ENCODE measurements around the gene LFNG. TPM values are rescaled to one million over a fixed set of nuclear protein-coding genes. Genes with fewer than 3 reads are reported as not detected.
A peak's percentile ranks its signal among the peaks of the same experiment; 100 is the strongest.

Gene LFNG
- polyA plus RNA-seq, 2 of the 4 experiments (the other 2 are of a cell fraction): 2.3 to 7.3 TPM

GRCh38 chr7:2493205-2494164 lies 26.1 kb upstream of the LFNG start:
- ATAC-seq (peak in 1 of 2 experiments; percentile 11; a peak in 2 of 6 replicates), DNase-seq (ENCODE audit: low read depth in 1 of 2, low spot score in 1 of 2) (no peak), FAIRE-seq (no peak)
- WGBS (ENCODE audit: missing lambda C conversion rate): 40% methylated on average over 6 of the region's 11 CpGs
- Histone ChIP-seq H3K4me3 (no peak overlapping the region), H3K9me3 (no peaks in the 10 kb centered on the region), H3K4me1 (no peaks in the 10 kb centered on the region), H3K4me2 (no peak overlapping the region), H3K27ac (no peak overlapping the region; a peak in 1 of 6 replicates)
- CTCF ChIA-PET: interaction anchor here (0.9 to 2.5 kb wide), 3 partner anchors 25 to 187 kb away, joined by 4 to 6 read pairs (median 4); no protein-coding TSS in a partner anchor
- POLR2A ChIA-PET: no interaction called here
- TF ChIP-seq MAZ (IDR thresholded peaks at IDR 0.05; ENCODE audit: borderline replicate concordance, low read depth, low read length) (no peak), TP53 (CRISPR knock-in tag; IDR thresholded peaks at IDR 0.05) (no peak), HOXA7 (CRISPR knock-in tag; IDR thresholded peaks at IDR 0.05) (no peak), ZFP36 (IDR thresholded peaks at IDR 0.05; ENCODE audit: borderline replicate concordance, partially characterized antibody) (no peak), RCOR1 (IDR thresholded peaks at IDR 0.05; ENCODE audit: low read depth, low read length) (no peak), MAX (IDR thresholded peaks at IDR 0.05) (no peak), JUNB (IDR thresholded peaks at IDR 0.05) (no peak), EHMT2 (IDR thresholded peaks at IDR 0.05; ENCODE audit: low read depth) (no peak)
- TF ChIP-seq, protein P1, sequence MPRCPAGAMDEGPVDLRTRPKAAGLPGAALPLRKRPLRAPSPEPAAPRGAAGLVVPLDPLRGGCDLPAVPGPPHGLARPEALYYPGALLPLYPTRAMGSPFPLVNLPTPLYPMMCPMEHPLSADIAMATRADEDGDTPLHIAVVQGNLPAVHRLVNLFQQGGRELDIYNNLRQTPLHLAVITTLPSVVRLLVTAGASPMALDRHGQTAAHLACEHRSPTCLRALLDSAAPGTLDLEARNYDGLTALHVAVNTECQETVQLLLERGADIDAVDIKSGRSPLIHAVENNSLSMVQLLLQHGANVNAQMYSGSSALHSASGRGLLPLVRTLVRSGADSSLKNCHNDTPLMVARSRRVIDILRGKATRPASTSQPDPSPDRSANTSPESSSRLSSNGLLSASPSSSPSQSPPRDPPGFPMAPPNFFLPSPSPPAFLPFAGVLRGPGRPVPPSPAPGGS (IDR thresholded peaks at IDR 0.05): no peak

DNA sequence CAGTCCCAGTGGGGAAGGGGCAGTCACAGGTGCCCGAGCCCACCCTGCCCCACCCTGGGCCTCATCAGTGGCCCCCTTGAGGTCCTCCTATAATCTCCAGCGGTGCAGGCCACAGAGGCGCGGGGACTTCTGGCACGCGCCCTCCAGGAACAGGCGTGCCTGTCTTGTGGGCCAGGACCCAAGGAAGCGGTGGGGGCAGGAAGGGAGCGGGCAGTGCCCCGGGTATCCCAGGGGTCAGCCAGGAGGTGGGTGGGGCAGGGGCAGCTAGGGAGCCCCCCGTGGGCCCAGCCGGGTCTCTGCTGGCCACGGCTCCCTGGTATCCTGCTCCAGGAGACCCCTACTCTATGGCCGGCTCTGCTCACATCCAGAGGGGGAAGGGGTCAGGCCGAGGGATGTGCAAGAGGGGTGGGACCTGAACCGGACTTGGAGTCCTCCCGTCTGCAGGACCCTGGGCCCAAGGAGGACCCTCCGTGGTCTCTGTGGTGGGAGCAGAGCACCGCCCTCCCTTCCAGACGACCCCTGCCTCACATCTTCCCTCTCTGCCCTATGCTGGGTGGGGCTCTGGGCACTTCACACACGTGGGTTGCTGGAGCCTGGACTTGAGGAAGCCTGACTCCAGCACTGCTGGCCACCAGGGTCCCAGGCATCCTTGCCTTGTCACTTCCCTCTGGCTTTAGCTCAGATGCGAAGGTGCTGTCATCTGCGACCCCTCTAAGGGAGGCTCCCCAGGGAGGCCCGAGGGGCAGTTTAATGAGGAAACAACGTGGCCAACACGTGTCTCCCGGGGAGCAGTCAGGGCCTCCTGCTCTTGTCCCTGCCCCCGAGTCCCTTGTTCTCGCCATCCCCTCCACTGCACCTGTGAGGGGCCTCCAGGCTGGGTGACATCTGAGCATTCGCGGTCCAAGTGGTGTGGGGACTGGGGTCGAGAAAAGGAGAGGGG lies 25.1 kb upstream of the LFNG start:
- Histone ChIP-seq H3K4me1 (no peaks in the 10 kb centered on the region), H3K4me2 (no peak overlapping the region), H3K9me3 (no peaks in the 10 kb centered on the region), H3K4me3 (no peak overlapping the region), H3K27ac (no peak overlapping the region)
- no peak for FAIRE-seq
- TF ChIP-seq MYC (IDR thresholded peaks at IDR 0.05; ENCODE audit: borderline replicate concordance, low read length) (no peak), HOXB5 (CRISPR knock-in tag; IDR thresholded peaks at IDR 0.05) (no peak), FOXS1 (CRISPR knock-in tag; IDR thresholded peaks at IDR 0.05) (no peak), MAX (IDR thresholded peaks at IDR 0.05) (no peak)
- no peak for DNase-seq (ENCODE audit: low read depth in 1 of 2, low spot score in 1 of 2)
- CTCF ChIA-PET: interaction anchor here (1.4 to 2.5 kb wide), 2 partner anchors 15 to 186 kb away, joined by 4 to 6 read pairs; no protein-coding TSS in a partner anchor
- POLR2A ChIA-PET: no interaction called here
- ATAC-seq: no peak
- WGBS (ENCODE audit: missing lambda C conversion rate): 72% methylated on average over 24 of the region's 32 CpGs

GRCh38 chr7:2495418-2496299 lies 23.9 kb upstream of the LFNG start:
- no peak overlapping the region for H3K4me3 ChIP-seq
- CTCF ChIA-PET: interaction anchor here (1.4 to 2.5 kb wide), 2 partner anchors 14 to 185 kb away, joined by 4 to 6 read pairs; no protein-coding TSS in a partner anchor
- WGBS (ENCODE audit: missing lambda C conversion rate): 76% methylated on average over 11 of the region's 25 CpGs
- H3K27ac ChIP-seq: no peak overlapping the region
- no peak for ATAC-seq
- H3K9me3 ChIP-seq: no peaks in the 10 kb centered on the region
- no peak for DNase-seq (ENCODE audit: low read depth in 1 of 2, low spot score in 1 of 2)
- no peak overlapping the region for H3K4me2 ChIP-seq
- FAIRE-seq: no peak
- H3K4me1 ChIP-seq: no peaks in the 10 kb centered on the region
- POLR2A ChIA-PET: no interaction called here
- TF ChIP-seq RAD21 (conservative IDR thresholded peaks at IDR 0.05 in 1 of 2, IDR thresholded peaks at IDR 0.05 in 1 of 2) (no peak), BHLHE40 (IDR thresholded peaks at IDR 0.05; ENCODE audit: low read depth, low read length) (no peak), NR3C1 (IDR thresholded peaks at IDR 0.05) (no peak), ZC3H11A (IDR thresholded peaks at IDR 0.05) (no peak), MYC (IDR thresholded peaks at IDR 0.05; ENCODE audit: borderline replicate concordance, low read length) (no peak), E2F6 (IDR thresholded peaks at IDR 0.05; ENCODE audit: borderline replicate concordance, low read depth) (no peak), CHD2 (IDR thresholded peaks at IDR 0.05; ENCODE audit: low read length, partially characterized antibody) (no peak), JUN (IDR thresholded peaks at IDR 0.05) (no peak), POLR2A (IDR thresholded peaks at IDR 0.05; ENCODE audit: low read length) (no peak), ZNF302 (CRISPR knock-in tag; IDR thresholded peaks at IDR 0.05) (no peak)
- TF ChIP-seq, protein P2, sequence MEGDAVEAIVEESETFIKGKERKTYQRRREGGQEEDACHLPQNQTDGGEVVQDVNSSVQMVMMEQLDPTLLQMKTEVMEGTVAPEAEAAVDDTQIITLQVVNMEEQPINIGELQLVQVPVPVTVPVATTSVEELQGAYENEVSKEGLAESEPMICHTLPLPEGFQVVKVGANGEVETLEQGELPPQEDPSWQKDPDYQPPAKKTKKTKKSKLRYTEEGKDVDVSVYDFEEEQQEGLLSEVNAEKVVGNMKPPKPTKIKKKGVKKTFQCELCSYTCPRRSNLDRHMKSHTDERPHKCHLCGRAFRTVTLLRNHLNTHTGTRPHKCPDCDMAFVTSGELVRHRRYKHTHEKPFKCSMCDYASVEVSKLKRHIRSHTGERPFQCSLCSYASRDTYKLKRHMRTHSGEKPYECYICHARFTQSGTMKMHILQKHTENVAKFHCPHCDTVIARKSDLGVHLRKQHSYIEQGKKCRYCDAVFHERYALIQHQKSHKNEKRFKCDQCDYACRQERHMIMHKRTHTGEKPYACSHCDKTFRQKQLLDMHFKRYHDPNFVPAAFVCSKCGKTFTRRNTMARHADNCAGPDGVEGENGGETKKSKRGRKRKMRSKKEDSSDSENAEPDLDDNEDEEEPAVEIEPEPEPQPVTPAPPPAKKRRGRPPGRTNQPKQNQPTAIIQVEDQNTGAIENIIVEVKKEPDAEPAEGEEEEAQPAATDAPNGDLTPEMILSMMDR (IDR thresholded peaks at IDR 0.05): no peak
- TF ChIP-seq, protein P1 (IDR thresholded peaks at IDR 0.05): no peak
